Spleen (tissue), 7 donors: ENCODE results near the gene XRCC3.

ENCODE experiments used
- CTCF ChIP-seq, 11 experiments: fragments of 200-600 bp in 7 of 11; fragments of 450-650 bp in 4 of 11; sonication (generic) in 4 of 11; IDR thresholded peaks in 8 of 11; conservative IDR thresholded peaks in 3 of 11; 1 replicate in 7 of 11; 2 replicates in 4 of 11; pipeline versions ENCODE4 v1.4.0 to v1.8.0; 2016 to 2021; ENCODE audit warnings: antibody characterized with exemption in 11 of 11, inconsistent platforms in 4 of 11, mild to moderate bottlenecking in 1 of 11
- POLR2A ChIP-seq, 3 donors: fragments of 450-650 bp; IDR thresholded peaks; one replicate each; pipeline ENCODE4 v1.5.1; 2017; ENCODE audit warnings: antibody characterized with exemption in 3 of 3, mild to moderate bottlenecking in 1 of 3
- POLR2AphosphoS5 ChIP-seq, 3 donors: sonication (generic); formaldehyde crosslinking; IDR thresholded peaks; one replicate each; pipeline ENCODE4 v1.5.1; 2017; ENCODE audit warnings: antibody characterized with exemption in 3 of 3
- donor health status: DM: no; HTN: no; CAD: no; lungs with moderate emphysema.
- donor health status: DM: no; HTN: no; CAD: no.
- donor health status: DM: no; HTN: no; CAD: no.

GRCh38 chr14:103679351-103679750 lies 35.9 kb downstream of the XRCC3 start:
- TF ChIP-seq POLR2A (IDR thresholded peaks at IDR 0.05) (no peak), CTCF (IDR thresholded peaks at IDR 0.05 in 8 of 11, conservative IDR thresholded peaks at IDR 0.05 in 3 of 11) (peak; percentile 38 to 76 (median 61)), POLR2AphosphoS5 (IDR thresholded peaks at IDR 0.05) (peak; percentile 70 to 74 (median 72))
